C4-2B (cell line): Measurements from ENCODE around the gene UVSSA.

Experiments used
- ZFX ChIP-seq: fragments of 450-650 bp; IDR thresholded peaks from 2 replicates; pipeline ENCODE4 v1.6.1; 2017
- TF ChIP-seq, protein P1 (sequence below): fragments of 450-650 bp; conservative IDR thresholded peaks from 2 replicates; pipeline ENCODE4 v1.5.1; 2017; ENCODE audit warnings: mild to moderate bottlenecking

DNA sequence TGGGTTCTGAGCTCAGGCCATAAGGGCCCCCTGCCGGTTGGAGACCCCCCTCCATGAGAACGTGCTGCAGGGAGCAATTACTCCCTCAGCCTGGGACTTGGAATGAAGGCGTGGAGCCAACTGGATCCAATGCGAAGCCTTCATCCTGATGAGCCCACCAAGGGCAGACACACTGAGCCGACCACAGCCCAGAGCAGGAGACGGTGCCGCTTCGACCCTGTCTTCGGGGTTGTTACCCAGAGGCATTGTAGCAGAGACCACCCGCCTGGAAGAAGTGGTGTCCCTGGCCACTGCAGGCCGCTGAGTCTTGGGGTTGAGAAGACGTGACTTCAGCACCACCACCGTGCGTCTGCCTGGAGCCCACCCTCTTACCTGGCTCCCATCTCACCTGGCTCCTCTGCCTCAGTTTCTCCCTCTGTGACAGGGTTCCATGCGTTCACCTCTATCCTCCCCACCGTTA, 66.2 kb downstream of the UVSSA start:
- TF ChIP-seq, protein P1, sequence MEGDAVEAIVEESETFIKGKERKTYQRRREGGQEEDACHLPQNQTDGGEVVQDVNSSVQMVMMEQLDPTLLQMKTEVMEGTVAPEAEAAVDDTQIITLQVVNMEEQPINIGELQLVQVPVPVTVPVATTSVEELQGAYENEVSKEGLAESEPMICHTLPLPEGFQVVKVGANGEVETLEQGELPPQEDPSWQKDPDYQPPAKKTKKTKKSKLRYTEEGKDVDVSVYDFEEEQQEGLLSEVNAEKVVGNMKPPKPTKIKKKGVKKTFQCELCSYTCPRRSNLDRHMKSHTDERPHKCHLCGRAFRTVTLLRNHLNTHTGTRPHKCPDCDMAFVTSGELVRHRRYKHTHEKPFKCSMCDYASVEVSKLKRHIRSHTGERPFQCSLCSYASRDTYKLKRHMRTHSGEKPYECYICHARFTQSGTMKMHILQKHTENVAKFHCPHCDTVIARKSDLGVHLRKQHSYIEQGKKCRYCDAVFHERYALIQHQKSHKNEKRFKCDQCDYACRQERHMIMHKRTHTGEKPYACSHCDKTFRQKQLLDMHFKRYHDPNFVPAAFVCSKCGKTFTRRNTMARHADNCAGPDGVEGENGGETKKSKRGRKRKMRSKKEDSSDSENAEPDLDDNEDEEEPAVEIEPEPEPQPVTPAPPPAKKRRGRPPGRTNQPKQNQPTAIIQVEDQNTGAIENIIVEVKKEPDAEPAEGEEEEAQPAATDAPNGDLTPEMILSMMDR: no peak
- no peak for TF ChIP-seq ZFX
